ENCODE measurements around the gene INAFM1. TPM values are rescaled to one million over a fixed set of nuclear protein-coding genes. Genes with fewer than 3 reads are reported as not detected.
"Not testable (repeated sequence)": the region's sequence is repeated elsewhere in the genome, so short reads cannot be mapped to it uniquely, and the experiment has no call there.

INAFM1 gene
- total RNA-seq, 1 donor from 2014 or later, result 12.2 TPM

DNA sequence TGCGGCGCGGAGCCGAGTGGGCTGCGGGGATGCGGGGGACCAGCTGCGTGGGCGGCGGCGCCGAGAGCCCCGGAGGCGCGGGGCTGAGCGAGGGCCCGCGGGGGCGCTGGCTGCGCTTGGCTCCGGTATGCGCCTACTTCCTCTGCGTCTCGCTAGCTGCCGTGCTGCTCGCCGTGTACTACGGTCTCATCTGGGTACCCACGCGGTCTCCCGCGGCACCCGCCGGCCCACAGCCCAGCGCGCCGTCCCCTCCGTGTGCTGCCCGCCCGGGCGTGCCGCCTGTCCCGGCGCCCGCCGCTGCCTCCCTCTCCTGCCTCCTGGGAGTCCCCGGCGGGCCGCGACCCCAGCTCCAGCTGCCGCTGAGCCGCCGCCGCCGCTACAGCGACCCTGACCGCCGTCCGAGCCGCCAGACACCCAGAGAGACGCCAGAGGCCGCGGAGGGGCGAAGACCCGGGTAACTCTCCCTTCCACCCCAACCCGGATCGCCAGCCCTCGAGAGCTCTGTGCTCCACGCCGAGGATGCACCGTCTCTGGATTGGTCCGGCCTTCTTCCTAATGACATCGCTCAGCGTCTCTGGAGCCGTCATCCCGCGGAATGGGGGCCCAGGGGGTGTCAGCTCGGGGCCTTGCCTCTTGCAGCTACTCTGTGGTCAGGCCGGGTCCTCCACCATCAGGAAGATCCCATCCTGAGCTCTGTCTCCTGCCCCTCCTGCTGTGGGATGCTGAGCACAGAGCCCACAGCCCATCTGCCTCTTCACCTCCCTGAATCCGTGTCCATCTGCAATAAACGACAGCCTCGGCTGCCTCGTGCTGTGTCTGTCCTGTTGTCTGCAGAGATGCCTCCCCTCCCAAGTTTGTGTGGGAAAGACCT, 441 bp downstream of the INAFM1 start:
- peak overlapping the region; percentile 98 for H3K27ac ChIP-seq (replicated peaks)
- TF ChIP-seq, protein P1, sequence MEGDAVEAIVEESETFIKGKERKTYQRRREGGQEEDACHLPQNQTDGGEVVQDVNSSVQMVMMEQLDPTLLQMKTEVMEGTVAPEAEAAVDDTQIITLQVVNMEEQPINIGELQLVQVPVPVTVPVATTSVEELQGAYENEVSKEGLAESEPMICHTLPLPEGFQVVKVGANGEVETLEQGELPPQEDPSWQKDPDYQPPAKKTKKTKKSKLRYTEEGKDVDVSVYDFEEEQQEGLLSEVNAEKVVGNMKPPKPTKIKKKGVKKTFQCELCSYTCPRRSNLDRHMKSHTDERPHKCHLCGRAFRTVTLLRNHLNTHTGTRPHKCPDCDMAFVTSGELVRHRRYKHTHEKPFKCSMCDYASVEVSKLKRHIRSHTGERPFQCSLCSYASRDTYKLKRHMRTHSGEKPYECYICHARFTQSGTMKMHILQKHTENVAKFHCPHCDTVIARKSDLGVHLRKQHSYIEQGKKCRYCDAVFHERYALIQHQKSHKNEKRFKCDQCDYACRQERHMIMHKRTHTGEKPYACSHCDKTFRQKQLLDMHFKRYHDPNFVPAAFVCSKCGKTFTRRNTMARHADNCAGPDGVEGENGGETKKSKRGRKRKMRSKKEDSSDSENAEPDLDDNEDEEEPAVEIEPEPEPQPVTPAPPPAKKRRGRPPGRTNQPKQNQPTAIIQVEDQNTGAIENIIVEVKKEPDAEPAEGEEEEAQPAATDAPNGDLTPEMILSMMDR (IDR thresholded peaks at IDR 0.05; ENCODE audit: borderline replicate concordance), result no peak
- intact Hi-C loops (cut with micrococcal nuclease), result no loop called here
- H3K4me3 ChIP-seq, result peak overlapping the region; percentile 82
- no peaks in the 10 kb centered on the region for H3K9me3 ChIP-seq (replicated peaks)
- H3K27me3 ChIP-seq (ENCODE audit: low read depth), result no peaks in the 10 kb centered on the region
- peaks cover 14% of the 10 kb centered on the region for H3K36me3 ChIP-seq
- DNase-seq, result peak; percentile 22
- H3K4me1 ChIP-seq, result peaks cover 60% of the 10 kb centered on the region

DNA sequence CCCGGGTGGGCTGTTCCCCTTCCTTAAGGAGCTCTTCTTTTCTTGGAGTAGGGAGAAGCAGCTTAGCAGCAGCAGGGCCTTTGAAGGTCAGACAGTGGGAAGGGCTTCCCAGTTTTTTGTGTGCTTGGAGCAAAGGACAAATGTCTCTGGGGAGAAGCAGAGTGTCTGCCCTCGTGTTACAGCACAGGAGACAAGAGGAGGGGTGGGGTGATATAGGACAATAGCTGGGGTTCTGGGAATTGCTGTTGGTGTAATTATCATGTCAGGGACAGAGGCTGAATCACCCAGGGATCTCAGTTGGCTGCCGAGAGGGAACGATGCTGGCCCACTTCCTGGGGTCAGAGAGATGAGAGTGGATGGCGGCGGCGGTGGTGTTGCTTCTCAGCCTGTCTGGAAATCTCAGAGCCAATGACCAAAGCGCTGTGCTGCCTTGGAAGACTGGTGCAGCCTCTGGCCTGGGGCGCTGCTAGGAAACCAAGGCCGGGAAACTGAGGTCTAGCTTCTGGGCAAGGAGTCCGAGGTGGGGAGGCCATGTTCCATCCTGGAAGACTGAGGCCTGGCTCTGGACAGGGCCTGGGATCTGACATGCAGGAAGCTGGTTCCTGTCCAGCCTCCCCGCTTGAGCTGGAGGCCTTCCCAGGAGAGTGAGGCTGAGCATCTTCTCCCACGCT, 1.2 kb downstream of the INAFM1 start:
- Histone ChIP-seq H3K27ac (replicated peaks) (peak overlapping the region; percentile 98), H3K9me3 (replicated peaks) (no peaks in the 10 kb centered on the region), H3K36me3 (peaks cover 6% of the 10 kb centered on the region), H3K27me3 (ENCODE audit: low read depth) (no peaks in the 10 kb centered on the region), H3K4me3 (peak overlapping the region; percentile 82), H3K4me1 (peaks cover 60% of the 10 kb centered on the region)
- TF ChIP-seq, protein P1 (IDR thresholded peaks at IDR 0.05; ENCODE audit: borderline replicate concordance), result no peak
- peak; percentile 65 for DNase-seq
- intact Hi-C loops (cut with micrococcal nuclease), result no loop called here

DNA sequence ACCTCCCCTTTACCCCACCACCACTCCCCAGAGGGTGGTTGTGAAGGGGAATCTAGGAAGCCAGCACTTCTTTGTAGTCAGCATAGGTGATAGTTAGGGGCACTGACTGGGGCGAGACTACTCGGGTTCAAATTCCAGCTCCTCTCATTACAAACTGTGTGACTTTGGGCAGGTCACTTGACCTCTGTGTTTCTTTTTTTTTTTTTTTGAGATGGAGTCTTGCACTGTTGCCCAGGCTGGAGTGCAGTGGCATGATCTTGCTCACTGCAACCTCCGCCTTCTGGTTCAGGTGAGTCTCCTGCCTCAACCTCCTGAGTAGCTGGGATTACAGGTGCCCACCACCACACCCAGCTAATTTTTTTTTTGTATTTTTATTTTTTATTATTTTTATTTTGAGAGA, 1.8 kb downstream of the INAFM1 start:
- DNase-seq; H3K27me3 ChIP-seq (ENCODE audit: low read depth); H3K36me3 ChIP-seq; intact Hi-C loops (cut with micrococcal nuclease); H3K9me3 ChIP-seq (replicated peaks): not testable (repeated sequence)
- peak overlapping the region; percentile 17 for H3K4me3 ChIP-seq
- H3K27ac ChIP-seq (replicated peaks), result peak overlapping the region; percentile 98
- H3K4me1 ChIP-seq, result peaks cover 60% of the 10 kb centered on the region

DNA sequence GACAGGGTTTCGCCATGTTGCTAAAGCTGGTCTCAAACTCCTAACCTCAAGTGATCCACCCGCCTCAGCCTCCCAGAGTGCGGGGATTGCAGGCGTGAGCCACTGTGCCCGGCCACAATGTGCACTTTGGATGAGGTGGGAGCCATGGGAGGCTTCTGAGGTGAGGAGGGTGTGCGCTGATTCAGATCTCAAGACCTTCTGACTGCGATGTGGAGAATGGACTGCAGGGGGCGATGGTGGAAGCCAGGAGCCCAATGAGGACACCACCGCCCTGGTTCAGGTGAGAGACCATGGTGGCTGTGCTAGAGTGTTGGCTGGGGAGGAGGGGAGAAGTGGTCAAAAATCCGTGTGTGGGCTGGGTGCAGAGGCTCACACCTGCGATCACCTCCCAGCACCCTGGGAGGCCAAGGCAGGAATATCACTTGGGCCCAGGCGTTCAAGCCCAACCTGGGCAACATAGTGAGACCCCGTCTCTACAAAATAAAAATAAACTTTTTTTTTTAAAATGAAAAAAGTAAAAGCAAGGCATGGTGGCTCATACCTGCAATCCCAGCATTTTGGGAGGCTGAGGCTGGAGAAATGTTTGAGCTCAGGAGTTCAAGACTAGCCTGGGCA, 5.6 kb downstream of the INAFM1 start:
- no peaks in the 10 kb centered on the region for H3K9me3 ChIP-seq (replicated peaks)
- no peaks in the 10 kb centered on the region for H3K27me3 ChIP-seq (ENCODE audit: low read depth)

DNA sequence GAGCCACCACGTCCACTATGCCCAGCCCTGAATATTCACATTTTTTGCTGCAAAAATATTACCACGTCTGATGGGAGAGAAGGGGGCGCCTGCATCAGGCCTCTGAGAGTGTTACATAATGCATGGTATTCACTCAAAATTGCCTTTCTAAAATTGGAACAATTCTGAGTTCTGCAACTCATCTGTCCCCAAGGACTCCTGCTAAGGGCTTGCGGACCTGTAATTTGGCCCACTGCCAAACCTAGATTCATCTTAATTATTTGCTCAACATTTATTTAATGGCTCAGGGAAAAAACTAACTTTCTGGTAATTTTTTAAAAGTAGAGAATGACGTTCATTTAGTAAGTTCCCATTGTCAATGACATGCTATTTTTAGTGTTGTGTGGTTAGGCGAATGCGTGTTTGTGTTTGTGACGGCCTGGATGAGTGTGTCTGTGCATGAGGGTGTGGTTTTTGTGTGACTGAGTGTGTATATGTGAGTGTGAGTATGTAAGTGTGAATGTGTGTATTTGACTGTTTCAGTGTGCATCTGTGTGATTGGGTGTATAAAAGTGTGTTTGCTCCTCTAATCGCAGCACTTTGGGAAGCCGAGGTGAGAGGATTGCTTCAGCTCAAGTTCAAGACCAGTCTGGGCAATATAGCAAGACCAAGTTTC, 8.8 kb downstream of the INAFM1 start:
- no peak overlapping the region for H3K27ac ChIP-seq (replicated peaks)
- peaks cover 11% of the 10 kb centered on the region for H3K4me1 ChIP-seq
- H3K27me3 ChIP-seq (ENCODE audit: low read depth), result no peaks in the 10 kb centered on the region
- no peak overlapping the region for H3K4me3 ChIP-seq
- no peak for DNase-seq
- H3K36me3 ChIP-seq, result no peaks in the 10 kb centered on the region
- H3K9me3 ChIP-seq (replicated peaks), result no peaks in the 10 kb centered on the region
- intact Hi-C loops (cut with micrococcal nuclease), result no loop called here
- TF ChIP-seq, protein P1 (IDR thresholded peaks at IDR 0.05; ENCODE audit: borderline replicate concordance), result no peak

More for the DNA sequence above, 5.6 kb downstream of the INAFM1 start:
- DNase-seq, result no peak
- peaks cover 43% of the 10 kb centered on the region for H3K4me1 ChIP-seq
- no peaks in the 10 kb centered on the region for H3K36me3 ChIP-seq
- TF ChIP-seq, protein P1 (IDR thresholded peaks at IDR 0.05; ENCODE audit: borderline replicate concordance), result peak; percentile 42
- intact Hi-C loops (cut with micrococcal nuclease), result no loop called here
- no peak overlapping the region for H3K27ac ChIP-seq (replicated peaks)
- H3K4me3 ChIP-seq, result no peak overlapping the region

All from left ventricle myocardium inferior (tissue), 1 donor.